Smooth muscle cell (in vitro differentiated cells): ENCODE data around the gene LITAF. TPM values are rescaled to one million over a fixed set of nuclear protein-coding genes. Genes with fewer than 3 reads are reported as not detected.

Experiments
- DNase-seq: peaks from one replicate; lab custom pipeline; 2025; ENCODE audit not compliant: unreplicated experiment; lab: John Stamatoyannopoulos, UW
- H2AFZ ChIP-seq: fragments of 200-600 bp; sonication (generic); 2 replicates; pipeline ENCODE4 v1.6.0; 2016; ENCODE audit warnings: antibody characterized with exemption, low read depth, mild to moderate bottlenecking
- H3F3A ChIP-seq: fragments of 200-600 bp; sonication (generic); 2 replicates; pipeline ENCODE4 v1.6.0; 2017; ENCODE audit warnings: antibody characterized with exemption, low read depth
- H3K27ac ChIP-seq: fragments of 200-600 bp; sonication (generic); 2 replicates; pipeline ENCODE4 v1.5.1; 2016; ENCODE audit warnings: low read depth, mild to moderate bottlenecking
- H3K27me3 ChIP-seq: fragments of 200-600 bp; sonication (generic); 2 replicates; pipeline ENCODE4 v1.6.1; 2016; ENCODE audit warnings: low read depth, mild to moderate bottlenecking
- H3K36me3 ChIP-seq: fragments of 200-600 bp; sonication (generic); 2 replicates; pipeline ENCODE4 v1.5.1; 2016; ENCODE audit warnings: low read depth
- H3K4me1 ChIP-seq: fragments of 200-600 bp; sonication (generic); 2 replicates; pipeline ENCODE4 v1.5.1; 2016; ENCODE audit warnings: low read depth
- H3K4me2 ChIP-seq: fragments of 200-600 bp; sonication (generic); 2 replicates; pipeline ENCODE4 v1.6.0; 2016; ENCODE audit warnings: mild to moderate bottlenecking
- H3K4me3 ChIP-seq: fragments of 200-600 bp; sonication (generic); 2 replicates; pipeline ENCODE4 v1.5.1; 2016; ENCODE audit warnings: mild to moderate bottlenecking
- H3K79me2 ChIP-seq: fragments of 200-600 bp; sonication (generic); 2 replicates; pipeline ENCODE4 v1.6.0; 2016; ENCODE audit warnings: low read depth, mild to moderate bottlenecking
- H3K9ac ChIP-seq: fragments of 200-600 bp; sonication (generic); 2 replicates; pipeline ENCODE4 v1.6.0; 2016; ENCODE audit warnings: low read depth
- H3K9me3 ChIP-seq: fragments of 200-600 bp; sonication (generic); replicated peaks from 2 replicates; pipeline ENCODE4 v1.5.1; 2016; ENCODE audit warnings: low read depth
- H4K20me1 ChIP-seq: fragments of 200-600 bp; sonication (generic); 2 replicates; pipeline ENCODE4 v1.6.0; 2016; ENCODE audit warnings: low read depth
- CTCF ChIP-seq: fragments of 200-600 bp; sonication (generic); IDR thresholded peaks from 2 replicates; pipeline ENCODE4 v1.5.1; 2017; ENCODE audit warnings: borderline replicate concordance, mild to moderate bottlenecking, antibody characterized with exemption; ENCODE audit not compliant: insufficient read depth, poor library complexity, severe bottlenecking
- WGBS: methylation state at CpG from one replicate; pipeline ENCODE4 v1.1.7; 2016; ENCODE audit warnings: low lambda C conversion rate; 5-methylcytosine and 5-hydroxymethylcytosine counted together
- polyA plus RNA-seq: library from polyadenylated mRNA; unstranded; fragments of >200 nt; fragmentation: Nextera tagmentation; extraction: Ambion mirVana; gene quantifications from 2 replicates; pipeline ENCODE4 v1.2.1, GENCODE V29; 2016
- total RNA-seq: library from RNA; depleted of rRNA; stranded (reverse); fragments of >200 nt; gene quantifications from 2 replicates; pipeline ENCODE4 v1.2.3, GENCODE V29; 2014

Gene LITAF
- total and polyA plus RNA-seq, 2 experiments from 2014 or later, result 40.4 to 72.6 TPM

GRCh38 chr16:11585460-11586377 is 1.0 kb downstream of the LITAF start:
- no peaks in the 10 kb centered on the region for H3K9me3 ChIP-seq
- no peak for DNase-seq
- peaks cover 31% of the 10 kb centered on the region for H3K79me2 ChIP-seq
- H4K20me1 ChIP-seq, result peaks cover 43% of the 10 kb centered on the region
- no peaks in the 10 kb centered on the region for H3K36me3 ChIP-seq
- TF ChIP-seq CTCF, result no peak
- H3K4me3 ChIP-seq, result peak overlapping the region; percentile 67
- peaks cover 35% of the 10 kb centered on the region for H3K4me1 ChIP-seq
- H3K27me3 ChIP-seq, result no peaks in the 10 kb centered on the region
- H3K4me2 ChIP-seq, result peak overlapping the region; percentile 97
- peak overlapping the region; percentile 55 for H3K27ac ChIP-seq
- peaks cover 25% of the 10 kb centered on the region for H3F3A ChIP-seq
- peak overlapping the region; percentile 42 for H2AFZ ChIP-seq
- WGBS, result 19% methylated on average over 29 of the region's 29 CpGs
- H3K9ac ChIP-seq, result peak overlapping the region; percentile 78

- Histone ChIP-seq H3K79me2 (peaks cover 44% of the 10 kb centered on the region), H3K9me3 (no peaks in the 10 kb centered on the region), H3K4me1 (peaks cover 35% of the 10 kb centered on the region), H3K27me3 (no peaks in the 10 kb centered on the region), H3K4me2 (peak overlapping the region; percentile 97), H3F3A (peaks cover 25% of the 10 kb centered on the region), H4K20me1 (peaks cover 57% of the 10 kb centered on the region), H3K27ac (peak overlapping the region; percentile 29), H3K36me3 (no peaks in the 10 kb centered on the region), H3K4me3 (peak overlapping the region; percentile 23), H3K9ac (no peak overlapping the region), H2AFZ (no peak overlapping the region)
- DNase-seq, result no peak
- 40% methylated on average over 7 of the region's 7 CpGs for WGBS
- no peak for TF ChIP-seq CTCF
Measured at GRCh38 chr16:11583889-11584565, 2.7 kb downstream of the LITAF start.

- DNase-seq, result no peak
- Histone ChIP-seq H3K79me2 (peaks cover 50% of the 10 kb centered on the region), H3K4me2 (peak overlapping the region; percentile 97), H3K9me3 (no peaks in the 10 kb centered on the region), H3K4me3 (no peak overlapping the region), H3F3A (peaks cover 25% of the 10 kb centered on the region), H3K27me3 (no peaks in the 10 kb centered on the region), H4K20me1 (peaks cover 65% of the 10 kb centered on the region), H3K27ac (peak overlapping the region; percentile 21), H3K4me1 (peaks cover 35% of the 10 kb centered on the region), H3K9ac (no peak overlapping the region), H2AFZ (no peak overlapping the region), H3K36me3 (no peaks in the 10 kb centered on the region)
- TF ChIP-seq CTCF, result no peak
- WGBS, result 44% methylated on average over 7 of the region's 7 CpGs
Measured at GRCh38 chr16:11583166-11583565, 3.6 kb downstream of the LITAF start.
